ENCODE data around the gene PDZD4.

PDZD4 gene, protein sequence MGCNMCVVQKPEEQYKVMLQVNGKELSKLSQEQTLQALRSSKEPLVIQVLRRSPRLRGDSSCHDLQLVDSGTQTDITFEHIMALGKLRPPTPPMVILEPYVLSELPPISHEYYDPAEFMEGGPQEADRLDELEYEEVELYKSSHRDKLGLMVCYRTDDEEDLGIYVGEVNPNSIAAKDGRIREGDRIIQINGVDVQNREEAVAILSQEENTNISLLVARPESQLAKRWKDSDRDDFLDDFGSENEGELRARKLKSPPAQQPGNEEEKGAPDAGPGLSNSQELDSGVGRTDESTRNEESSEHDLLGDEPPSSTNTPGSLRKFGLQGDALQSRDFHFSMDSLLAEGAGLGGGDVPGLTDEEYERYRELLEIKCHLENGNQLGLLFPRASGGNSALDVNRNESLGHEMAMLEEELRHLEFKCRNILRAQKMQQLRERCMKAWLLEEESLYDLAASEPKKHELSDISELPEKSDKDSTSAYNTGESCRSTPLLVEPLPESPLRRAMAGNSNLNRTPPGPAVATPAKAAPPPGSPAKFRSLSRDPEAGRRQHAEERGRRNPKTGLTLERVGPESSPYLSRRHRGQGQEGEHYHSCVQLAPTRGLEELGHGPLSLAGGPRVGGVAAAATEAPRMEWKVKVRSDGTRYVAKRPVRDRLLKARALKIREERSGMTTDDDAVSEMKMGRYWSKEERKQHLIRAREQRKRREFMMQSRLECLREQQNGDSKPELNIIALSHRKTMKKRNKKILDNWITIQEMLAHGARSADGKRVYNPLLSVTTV

DNA sequence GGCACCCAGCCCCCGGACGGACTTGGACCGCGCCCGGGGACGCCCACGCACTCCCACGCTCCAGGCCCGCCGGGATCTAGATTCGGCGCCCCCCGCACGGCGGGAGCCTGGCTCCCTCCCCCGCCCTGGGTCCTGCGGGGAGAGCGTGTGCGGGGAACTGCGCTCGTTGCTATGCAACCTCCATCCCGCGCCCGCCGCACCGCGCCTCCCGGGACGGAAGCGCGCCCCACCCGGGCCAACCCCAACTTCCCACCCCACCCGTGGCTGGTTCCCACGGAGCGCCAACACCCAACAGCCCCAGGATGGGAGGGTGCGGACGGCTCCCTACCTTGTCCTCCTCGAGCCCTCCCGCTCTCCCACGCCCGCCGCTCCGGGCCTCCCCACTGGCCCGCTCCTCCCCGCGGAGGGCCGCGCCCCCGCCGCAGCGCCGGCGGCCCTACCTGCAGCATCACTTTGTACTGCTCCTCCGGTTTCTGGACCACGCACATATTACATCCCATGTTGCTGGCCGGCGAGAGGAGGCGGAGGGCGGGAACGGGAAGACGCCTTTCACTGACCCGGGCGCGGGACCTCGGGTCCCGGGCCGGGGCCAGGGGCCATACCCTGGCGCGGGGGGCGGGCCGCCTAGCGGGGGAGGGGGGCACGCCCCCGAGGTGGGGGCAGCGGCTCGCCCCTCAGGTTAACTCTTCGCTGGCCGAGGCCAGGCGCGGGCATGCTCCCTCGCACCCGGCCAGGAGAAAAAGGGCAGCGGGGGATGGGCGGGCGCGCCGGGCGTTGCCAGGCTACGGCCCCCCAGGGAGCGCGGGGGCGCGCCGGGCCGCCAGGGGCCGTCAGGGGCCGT lies at the start of gene PDZD4:
TSS of gene PDZD4 (minus strand) at position 746 of the 841 bp plus-strand sequence. CDS start at position 500, 246 bp downstream.
- no peak for DNase-seq

DNA sequence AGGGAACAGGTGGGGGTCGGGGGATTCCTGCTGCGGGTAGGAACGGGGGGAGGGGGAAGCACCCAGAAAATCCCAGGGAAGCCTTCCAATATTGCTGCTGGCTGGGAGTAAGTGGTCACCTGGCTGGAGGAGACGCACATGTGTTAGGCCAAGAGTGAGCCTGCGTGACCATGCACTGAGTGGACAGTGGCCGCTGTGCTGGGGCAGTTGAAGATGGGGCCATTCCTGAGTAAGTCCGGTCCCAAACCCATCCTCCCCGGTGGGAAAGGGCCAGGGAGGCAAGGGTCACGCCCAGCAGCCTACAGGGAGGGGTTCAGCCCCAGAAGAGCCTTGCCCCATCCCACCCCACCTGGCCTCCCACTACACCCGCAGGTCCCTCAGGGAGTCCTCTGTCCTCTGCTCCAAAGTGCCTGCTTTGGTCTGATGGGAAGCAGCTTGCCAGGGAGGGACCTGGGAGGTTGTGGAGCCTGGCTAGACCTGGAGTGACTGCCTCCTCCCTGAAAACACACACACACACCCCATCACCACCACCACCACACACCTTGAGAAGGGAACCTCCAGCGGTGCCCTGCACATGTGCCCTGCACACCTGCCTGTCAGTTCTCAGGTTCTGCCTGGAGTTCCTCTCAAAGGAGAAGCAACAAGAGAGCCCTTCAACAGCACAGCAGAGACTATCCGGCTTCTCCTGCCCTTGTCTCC lies 49.5 kb upstream of the PDZD4 start:
- DNase-seq = no peak

DNA sequence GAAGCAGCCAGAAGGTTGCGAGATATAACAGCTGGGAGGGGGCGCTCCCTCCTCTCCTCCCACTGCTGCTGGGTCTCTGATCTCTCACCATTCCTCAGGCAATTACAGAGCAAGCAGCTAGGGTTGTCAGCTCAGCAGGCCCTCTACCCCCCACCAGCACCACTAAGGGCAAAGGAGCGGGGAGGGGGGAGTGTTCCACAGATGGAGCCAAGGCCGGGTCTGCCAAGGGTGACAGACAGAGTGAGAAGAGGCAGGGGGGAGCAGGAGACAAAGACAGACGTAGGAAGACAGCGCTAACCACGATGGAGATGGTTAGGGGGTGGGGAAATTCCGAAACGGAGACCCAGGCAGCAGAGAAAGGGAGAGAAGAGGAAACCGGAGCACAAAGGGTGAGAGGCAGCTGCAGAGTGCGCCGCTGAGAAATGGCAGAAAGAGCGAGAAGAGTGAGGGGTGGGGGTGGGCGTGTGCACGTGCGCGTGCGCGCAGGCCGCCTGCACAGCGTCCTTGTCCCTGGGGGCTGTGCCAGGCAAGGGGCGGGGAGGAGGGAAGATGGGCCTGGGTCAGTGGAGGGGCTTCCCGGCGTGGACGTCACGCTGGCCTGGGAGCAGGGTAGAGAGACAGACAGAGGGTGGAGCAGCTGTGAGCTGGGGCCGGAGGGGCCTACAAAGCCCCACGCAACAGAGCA lies 48.8 kb upstream of the PDZD4 start:
- DNase-seq = no peak

DNA sequence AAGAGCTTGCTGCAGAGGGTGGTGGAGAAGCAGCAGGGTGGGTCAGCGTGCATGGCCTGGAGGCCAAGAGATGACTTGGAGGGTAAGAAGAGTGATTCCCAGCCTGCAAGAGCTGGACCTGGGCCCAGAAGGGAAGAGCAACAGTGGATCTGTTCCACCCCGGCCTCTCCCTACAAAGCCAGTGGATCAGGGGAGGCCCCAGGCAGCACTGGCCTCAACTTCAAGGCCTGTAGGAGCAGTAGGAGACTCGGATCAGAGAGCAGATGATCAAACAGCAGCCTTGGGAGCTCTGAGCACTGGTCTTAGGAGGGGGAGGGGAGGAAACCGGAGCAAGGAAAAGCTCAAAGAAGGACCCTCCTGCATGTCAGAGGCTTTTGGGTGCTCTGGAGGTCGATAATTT lies 48.0 kb upstream of the PDZD4 start:
- DNase-seq = no peak

DNA sequence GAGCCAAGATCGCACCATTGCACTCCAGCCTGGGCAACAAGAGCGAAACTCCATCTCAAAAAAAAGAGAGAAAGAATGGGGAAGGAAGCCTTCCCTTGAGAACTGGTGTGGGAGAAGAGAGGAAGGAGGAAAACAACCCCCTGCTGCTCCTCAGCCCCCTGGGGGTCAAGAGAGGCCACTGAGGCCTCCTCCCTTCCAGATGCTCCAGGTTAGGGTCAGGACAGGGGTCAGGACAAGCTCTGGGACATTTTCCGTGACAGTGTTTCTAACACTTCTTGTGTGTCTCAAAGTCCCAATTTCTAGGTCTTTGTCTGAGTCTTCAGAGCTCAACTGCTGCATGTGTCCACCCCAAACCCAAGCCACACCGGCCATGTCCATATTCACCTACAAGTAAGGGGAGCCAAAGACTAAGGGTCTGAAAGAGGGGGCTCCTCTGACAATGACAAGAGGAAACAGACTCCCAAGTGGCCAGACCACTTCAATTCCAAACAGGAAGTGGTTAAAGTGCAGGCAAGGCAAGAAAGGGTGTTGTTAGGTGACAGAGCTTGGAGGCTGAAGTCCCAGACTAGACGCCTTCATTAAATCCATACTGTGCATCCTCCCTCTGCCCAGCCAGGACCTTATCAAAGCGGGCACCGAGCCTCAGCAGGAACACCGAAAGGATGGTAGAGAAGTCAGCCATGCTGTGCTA lies 47.4 kb upstream of the PDZD4 start:
- DNase-seq = no peak

DNA sequence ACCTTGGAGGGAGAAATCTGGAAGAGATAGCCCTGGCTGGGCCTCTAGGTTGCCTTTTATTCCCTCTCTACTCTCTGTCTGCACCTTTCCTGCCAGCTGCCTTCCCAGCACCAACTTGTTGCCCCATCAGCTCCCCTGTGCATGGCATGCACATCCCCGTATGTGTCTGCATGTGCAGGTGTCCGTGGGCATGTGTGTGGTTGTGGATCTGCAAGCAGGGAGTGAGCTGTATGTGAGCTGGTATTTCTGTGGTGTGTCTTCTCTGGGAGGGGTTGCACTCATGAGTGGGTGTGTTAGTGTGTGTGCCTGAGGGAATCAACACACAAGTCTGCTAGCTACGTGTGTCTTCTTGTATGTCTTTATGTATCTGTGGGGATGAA lies 45.8 kb upstream of the PDZD4 start:
- no peak for DNase-seq

DNA sequence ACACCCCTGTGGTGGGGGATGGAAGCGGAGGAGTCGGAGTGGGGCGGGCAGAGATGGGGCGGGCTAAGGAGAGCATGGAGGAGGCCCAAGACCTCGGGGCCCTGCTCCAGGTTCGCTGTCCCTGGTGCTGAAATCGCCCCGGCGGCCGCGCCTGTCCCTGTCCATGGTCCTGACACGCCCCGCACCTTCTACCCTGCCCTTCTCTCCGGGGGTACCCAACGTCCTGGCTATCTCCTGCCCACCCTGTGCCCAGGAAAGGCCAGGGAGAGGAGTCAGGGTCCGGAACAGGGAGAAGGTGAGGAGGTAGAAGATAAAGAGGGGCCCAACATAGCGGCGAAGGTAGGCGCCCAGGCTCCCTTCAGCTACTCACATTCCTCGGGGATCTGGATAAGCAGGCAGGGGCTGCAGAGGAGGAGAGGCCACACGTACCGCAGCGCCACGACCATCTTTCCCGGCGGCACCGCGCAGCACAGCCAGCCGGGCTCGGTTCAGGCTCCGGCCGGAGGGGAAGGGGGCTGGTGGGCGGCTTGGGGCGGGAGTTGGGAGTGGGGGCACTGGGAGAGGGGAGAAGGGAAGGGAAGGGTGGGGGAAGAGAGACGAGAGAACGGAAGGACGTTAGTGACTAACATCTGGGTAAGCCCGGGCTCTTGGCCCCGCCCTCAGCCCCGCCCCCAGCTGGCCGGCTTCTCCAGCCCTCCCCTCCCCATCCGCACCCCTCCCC lies 45.2 kb upstream of the PDZD4 start:
- no peak for DNase-seq

DNA sequence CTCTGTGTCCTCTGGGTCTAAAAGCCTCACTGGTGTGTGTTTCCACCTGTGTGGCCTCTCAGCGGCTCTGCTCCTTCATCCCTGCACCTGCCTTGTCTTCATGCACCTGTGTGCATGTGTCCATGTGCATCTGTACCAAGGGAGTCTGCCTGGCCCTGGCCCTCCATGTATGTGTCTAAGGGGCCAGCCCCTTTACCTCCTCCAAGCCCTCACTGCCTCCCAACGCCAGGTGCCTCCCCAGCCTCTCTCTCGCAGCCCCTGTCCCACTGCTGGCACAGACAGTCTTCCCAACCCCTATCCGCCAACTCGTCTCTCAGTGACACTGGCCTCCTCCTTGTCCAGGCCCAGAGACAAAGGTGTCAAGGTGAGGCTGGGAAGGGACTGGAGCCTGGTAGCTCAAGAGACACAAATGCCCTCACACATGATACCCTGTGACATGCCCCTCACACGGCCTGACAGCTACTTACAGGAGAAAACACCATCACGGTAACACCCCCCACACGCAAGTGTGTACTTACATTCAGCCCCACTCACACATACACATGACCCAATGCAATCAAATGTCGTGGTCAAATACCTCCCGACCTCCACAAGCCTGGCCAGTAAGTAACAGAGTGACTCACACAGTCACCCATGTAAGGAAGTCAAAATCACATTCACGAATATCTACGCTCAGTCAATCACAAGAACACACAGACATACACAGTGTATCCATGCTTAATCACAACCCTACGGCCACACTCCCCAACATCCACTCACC lies 44.2 kb upstream of the PDZD4 start:
- DNase-seq = no peak

DNA sequence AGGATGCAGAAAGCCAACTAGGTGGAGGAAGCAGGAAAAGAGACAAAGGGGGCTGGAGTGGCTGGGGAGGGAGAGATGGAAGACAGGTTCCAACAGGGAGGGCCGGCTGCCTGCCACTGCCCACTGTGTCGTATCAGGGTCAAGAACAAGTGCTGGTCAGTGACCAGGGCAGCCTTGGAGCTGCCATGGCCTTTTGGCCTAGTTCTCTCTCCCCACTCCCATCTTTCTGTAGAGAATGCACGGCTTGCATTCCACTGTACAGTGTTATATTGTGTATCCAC lies 43.7 kb upstream of the PDZD4 start:
- no peak for DNase-seq

DNA sequence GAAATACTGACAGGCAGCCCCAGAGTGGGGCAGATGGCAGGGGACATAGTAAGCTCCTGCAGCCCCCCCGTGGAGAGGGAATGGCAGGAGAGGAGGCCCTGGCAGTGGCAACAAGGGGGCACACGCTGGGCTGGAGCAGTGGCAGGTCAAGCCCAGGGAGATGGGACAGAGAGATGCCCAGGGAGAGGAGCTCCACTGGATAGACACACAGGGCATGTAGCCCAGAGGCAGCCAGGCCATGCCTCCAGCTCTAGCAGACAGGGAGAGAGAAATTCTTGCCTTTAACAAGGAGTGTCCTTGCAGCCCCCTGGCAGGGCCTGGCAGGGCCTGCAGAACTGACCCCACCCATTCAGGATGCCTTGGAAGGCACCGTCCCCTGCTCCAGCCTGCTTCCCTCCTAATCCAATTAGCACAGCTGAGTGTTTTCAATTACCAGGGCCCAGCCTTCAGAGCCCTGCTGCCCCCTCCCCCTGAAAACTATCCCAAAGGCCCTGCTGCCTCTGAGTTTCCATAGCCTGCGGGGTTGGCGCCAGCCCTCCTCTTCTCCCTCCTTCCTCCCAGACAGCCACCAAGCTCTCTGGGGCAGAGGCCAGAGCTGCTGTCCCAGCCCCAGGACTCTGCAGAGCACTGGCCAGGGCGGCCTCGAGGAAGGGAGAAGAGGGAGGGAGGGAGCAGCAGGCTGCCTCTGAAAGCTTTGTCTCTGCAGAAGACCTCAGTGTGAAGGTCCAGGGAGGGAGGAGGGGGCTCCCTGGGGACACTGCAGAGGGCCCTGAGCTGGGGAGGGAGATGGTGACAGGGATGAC lies 43.1 kb upstream of the PDZD4 start:
- no peak for DNase-seq

DNA sequence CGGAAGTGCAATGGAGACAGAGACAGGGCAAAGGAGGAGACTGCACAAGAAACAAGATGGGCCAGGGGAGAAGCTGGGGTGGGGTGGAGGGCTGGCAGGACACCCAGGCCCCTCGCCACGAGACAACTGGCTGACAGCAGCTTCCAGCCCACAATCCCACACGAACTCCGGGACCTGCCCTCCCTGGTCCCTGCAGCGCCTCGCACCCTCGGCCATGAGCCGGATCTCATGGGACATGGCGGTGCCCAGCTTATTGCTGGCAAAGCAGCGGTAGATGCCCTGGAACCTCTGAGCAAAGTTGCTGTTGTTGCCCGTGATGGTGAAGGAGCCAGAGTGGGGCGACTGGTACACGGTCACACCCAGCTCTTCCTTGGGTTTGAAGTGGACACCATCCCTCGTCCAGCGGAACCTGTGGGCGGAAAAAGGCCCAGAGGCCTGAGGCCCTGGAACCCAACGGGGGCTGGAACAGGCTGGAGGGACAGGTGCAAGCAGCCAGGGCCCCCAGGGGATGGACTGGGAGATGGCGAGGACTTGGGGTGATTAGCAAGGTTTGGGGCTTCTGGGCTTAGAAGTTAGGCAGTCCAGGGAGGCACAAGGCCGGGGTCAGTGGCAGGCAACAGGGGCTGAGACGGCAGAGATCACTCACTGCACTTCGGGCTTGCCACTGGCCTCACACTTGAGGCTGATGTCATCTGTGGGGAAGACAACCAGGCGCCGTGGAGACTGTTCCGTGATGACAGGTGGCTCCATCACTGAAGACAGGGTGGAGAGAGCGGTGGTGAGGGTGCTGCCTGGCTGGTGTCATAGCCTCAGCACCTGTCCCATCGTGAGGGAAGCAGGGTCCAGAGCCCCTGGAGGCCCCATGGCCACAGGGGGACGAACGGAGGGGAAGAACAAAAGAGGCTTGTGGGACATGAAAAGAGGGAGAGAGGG lies 41.9 kb upstream of the PDZD4 start:
- DNase-seq = no peak

DNA sequence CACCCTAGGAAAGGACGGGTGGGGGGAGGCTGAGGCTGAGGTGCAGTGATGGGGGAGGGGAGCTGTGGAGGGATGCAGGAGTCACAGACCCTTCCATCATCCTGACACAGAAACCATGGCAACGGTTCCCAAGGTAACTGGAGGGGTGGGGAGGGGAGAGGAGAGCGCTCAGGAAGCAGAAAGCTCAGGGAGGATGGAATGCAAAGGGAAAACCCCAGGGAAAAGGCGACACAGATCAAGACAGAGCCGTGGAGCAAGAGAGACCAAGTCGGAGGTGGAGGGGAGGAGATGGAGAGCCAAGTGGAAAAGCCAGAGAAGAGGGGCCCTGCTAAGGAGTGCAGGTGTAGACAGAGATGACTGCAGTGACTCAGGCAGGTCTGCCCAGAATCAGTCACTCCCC lies 41.1 kb upstream of the PDZD4 start:
- no peak for DNase-seq

DNA sequence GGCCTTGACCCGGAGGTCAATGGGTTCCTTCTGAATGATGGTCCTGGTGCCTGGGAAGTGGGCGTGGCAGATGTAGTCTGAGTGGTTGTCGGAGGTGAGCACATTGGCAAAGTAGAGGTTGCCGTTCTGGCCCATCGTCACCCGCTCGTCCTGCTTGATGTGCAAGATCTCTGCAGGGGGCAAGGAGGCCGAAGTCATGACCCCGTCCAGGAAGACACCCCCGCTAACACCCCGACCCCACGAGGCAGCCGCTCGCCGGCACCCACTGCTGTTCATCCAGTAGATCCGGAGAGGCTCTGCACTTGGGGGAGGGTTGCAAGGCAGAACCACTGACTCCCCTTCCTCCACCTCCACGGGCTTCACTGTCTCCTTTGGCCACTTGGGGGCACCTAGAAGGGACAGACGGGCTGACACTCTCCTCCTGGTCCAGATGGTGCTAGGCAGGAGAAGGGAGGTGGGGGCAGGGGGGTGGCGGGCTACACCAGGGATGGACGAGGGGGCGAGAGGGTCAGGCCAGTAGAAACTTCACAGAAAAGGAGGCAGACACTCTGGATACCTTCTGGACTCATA lies 40.5 kb upstream of the PDZD4 start:
- DNase-seq = no peak

DNA sequence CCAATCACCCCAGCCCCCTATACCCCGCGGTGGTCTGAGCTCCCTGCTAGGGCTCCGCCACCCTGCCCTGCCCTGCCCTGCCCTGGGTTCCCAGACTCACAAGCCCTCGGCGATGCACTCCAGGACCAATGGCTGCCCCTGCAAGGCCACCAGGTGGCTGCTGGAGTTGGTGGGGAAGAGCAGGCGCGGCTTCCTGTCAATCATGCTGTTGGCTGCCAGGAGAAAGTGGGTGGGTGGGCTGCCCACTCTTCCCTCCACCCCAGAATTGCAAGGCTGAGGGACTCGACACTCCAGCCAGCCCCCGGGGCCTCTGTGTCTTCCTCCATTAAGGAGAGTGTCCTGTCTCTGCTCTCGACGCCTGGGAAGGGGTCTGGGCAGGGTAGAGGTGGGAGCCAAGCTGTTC lies 39.9 kb upstream of the PDZD4 start:
- no peak for DNase-seq

DNA sequence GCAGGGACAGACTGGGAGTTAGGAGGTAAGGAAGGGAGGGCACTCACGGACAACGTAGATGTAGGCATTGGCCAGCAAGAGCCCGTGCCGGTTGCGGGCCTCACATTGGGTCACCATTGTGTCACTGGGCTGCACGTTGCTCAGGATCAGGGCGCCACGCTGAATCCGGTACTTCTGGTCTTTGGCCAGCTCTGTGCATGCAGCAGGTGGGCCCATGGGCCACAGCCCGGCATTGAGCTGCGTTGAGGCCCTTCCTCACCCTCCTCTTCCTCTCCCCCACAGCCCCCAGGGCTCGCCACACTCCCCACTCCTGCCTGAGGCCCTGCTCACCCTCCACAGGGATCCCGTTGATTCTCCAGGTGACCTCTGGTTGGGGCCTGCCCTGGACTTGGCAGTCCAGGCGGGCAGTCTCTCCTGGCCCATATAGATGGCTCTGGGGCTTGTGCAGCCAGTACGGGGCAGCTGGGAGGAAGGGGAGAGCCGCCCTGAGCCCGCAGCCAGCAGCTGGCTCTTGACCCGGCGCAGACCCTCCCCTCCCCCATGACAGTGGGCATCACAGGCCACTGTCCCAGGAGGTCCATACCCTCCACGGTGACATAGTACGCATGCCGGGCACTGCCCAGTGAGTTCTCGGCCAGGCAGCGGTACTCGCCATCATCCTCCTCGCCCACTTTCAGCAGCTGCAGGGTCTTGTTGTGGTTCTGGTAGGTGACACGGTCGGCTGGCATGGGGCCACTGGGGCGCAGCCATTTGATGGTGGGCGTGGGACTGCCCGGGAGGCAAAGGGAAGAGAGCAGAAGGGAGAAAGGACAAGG lies 39.3 kb upstream of the PDZD4 start:
- DNase-seq = no peak

DNA sequence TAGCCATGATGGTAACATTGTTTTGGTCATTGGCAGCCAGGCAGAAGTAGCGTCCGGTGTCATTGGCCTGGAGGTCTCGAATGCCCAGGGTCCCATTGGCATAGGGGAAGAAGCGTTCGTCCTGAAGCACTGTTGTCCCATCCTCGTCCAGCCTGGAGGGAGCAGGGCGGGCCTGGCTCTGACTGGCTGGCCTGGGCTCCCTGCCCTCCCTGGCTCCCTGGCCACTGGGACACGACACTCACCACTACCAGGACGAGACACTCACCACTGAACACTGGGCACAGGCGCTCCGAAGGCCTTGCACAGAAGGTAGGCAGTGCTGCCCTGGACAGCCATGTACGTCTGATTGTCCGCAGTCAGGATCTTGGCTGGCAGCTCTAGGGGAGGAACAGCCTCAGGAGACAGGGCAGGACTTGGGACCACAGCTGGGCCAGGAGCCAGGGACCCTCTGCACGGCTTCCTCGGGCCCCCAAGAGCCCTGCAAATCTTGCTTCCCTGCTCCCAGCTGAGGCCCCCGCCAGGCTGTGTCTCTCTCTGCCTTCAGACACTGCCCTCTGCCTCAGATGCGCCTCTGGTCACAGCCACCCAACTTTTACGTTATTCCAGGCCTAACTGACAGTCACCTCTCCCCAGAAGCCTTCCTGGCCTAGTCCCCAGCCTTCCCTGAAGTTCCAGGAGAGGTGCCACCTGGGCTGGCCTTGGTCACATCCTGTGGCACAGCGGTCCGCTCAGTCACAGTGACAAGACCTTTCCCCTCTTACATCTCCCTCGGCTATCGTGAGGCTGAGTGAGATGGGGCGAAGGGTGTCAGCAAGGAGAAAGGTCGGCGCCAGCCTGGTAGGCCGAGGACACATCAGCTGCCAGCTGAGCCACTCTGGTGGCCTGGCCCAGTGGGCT lies 38.5 kb upstream of the PDZD4 start:
- no peak for DNase-seq
